Liver (tissue), 9 donors: ENCODE measurements around the gene BMP6. TPM values are rescaled to one million over a fixed set of nuclear protein-coding genes. Genes with fewer than 3 reads are reported as not detected.

Source experiments
- DNase-seq: peaks from one replicate; pipeline ENCODE4 v3.0.0-alpha.2; 2017; ENCODE audit warnings: low spot score
- H3K27ac ChIP-seq, 2 donors: one replicate each; pipeline ENCODE4 v1.7.0; 2013; ENCODE audit warnings: inconsistent platforms in 2 of 2, low read length in 2 of 2, control low read depth in 1 of 2, low read depth in 1 of 2, mild to moderate bottlenecking in 1 of 2
- H3K27me3 ChIP-seq, 4 donors: one replicate each; pipeline versions ENCODE4 v1.6.1 to v1.7.0; 2013; ENCODE audit warnings: low read length in 3 of 4, inconsistent platforms in 1 of 4, mild to moderate bottlenecking in 1 of 4, moderate library complexity in 1 of 4; ENCODE audit not compliant: control insufficient read depth in 4 of 4, insufficient read depth in 4 of 4
- H3K36me3 ChIP-seq, 4 donors: one replicate each; pipeline versions ENCODE4 v1.6.1 to v1.7.0; 2013; ENCODE audit warnings: low read length in 3 of 4, mild to moderate bottlenecking in 3 of 4, low read depth in 1 of 4, moderate library complexity in 1 of 4; ENCODE audit not compliant: control insufficient read depth in 4 of 4, insufficient read depth in 3 of 4
- H3K4me1 ChIP-seq, 4 donors: one replicate each; pipeline versions ENCODE4 v1.6.1 to v1.7.0; 2013; ENCODE audit warnings: low read length in 3 of 4, mild to moderate bottlenecking in 3 of 4, moderate library complexity in 1 of 4; ENCODE audit not compliant: control insufficient read depth in 4 of 4, insufficient read depth in 4 of 4
- H3K4me3 ChIP-seq, 3 donors: one replicate each; pipeline versions ENCODE4 v1.6.1 to v1.7.0; 2013; ENCODE audit warnings: low read length in 3 of 3, control low read depth in 1 of 3, low read depth in 1 of 3, mild to moderate bottlenecking in 1 of 3
- H3K9ac ChIP-seq, 2 donors: one replicate each; pipeline ENCODE4 v1.7.0; 2013; ENCODE audit warnings: low read length in 2 of 2, mild to moderate bottlenecking in 2 of 2, moderate library complexity in 2 of 2, control low read depth in 1 of 2, low read depth in 1 of 2
- H3K9me3 ChIP-seq, 4 donors: one replicate each; pipeline versions ENCODE4 v1.6.1 to v1.7.0; 2013; ENCODE audit warnings: low read length in 3 of 4; ENCODE audit not compliant: control insufficient read depth in 4 of 4
- EGR1 ChIP-seq, 2 donors: IDR thresholded peaks; 2 replicates each; pipeline ENCODE4 v1.6.1; 2016 to 2018; ENCODE audit warnings: antibody characterized with exemption in 2 of 2, low read depth in 2 of 2
- FOXA1 ChIP-seq: IDR thresholded peaks from 2 replicates; pipeline ENCODE4 v1.6.1; 2016; ENCODE audit warnings: antibody characterized with exemption
- FOXA2 ChIP-seq: IDR thresholded peaks from 2 replicates; pipeline ENCODE4 v1.6.1; 2016; ENCODE audit warnings: antibody characterized with exemption
- GABPA ChIP-seq, 2 donors: IDR thresholded peaks in 1 of 2; conservative IDR thresholded peaks in 1 of 2; 2 replicates each; pipeline ENCODE4 v1.6.1; 2016; ENCODE audit warnings: antibody characterized with exemption in 2 of 2, mild to moderate bottlenecking in 1 of 2, moderate library complexity in 1 of 2
- HNF4G ChIP-seq: IDR thresholded peaks from 2 replicates; pipeline ENCODE4 v1.6.1; 2016; ENCODE audit warnings: antibody characterized with exemption
- NR2F2 ChIP-seq: IDR thresholded peaks from 2 replicates; pipeline ENCODE4 v1.6.1; 2016; ENCODE audit warnings: antibody characterized with exemption
- REST ChIP-seq: IDR thresholded peaks from 2 replicates; pipeline ENCODE4 v1.6.1; 2016; ENCODE audit warnings: antibody characterized with exemption, mild to moderate bottlenecking
- SP1 ChIP-seq: IDR thresholded peaks from 2 replicates; pipeline ENCODE4 v1.6.1; 2018; ENCODE audit warnings: antibody characterized with exemption, mild to moderate bottlenecking
- TAF1 ChIP-seq: conservative IDR thresholded peaks from 2 replicates; pipeline ENCODE4 v1.6.1; 2016; ENCODE audit warnings: antibody characterized with exemption, mild to moderate bottlenecking
- WGBS: extraction: QIAGEN DNeasy Blood & Tissue Kit; methylation state at CpG from one replicate; pipeline ENCODE4 v1.1.7; 2013; 5-methylcytosine and 5-hydroxymethylcytosine counted together
- polyA plus RNA-seq, 2 donors: library from polyadenylated mRNA; stranded (reverse) in 1 of 2; unstranded in 1 of 2; fragments of 200-250 nt in 1 of 2; fragments of >200 nt in 1 of 2; fragmentation: Nextera tagmentation in 1 of 2; extraction: Ambion mirVana in 1 of 2; gene quantifications; one replicate each; pipeline versions ENCODE4 v1.2.1 to v1.2.3, GENCODE V29; 2013 to 2015
- total RNA-seq, 2 donors: library from RNA; depleted of rRNA; stranded (reverse); fragments of >200 nt; gene quantifications; one replicate each; pipeline ENCODE4 v1.2.3, GENCODE V29; 2014
- TF ChIP-seq, protein P1 (sequence below): IDR thresholded peaks from 2 replicates; pipeline ENCODE4 v1.6.1; 2016; ENCODE audit warnings: antibody characterized with exemption
- donor health status: healthy.
- donor health status: healthy.
- donor health status: healthy.
- donor health status: healthy.
- donor health status: healthy.

Gene BMP6
- total and polyA plus RNA-seq, 4 donors: 0.57 to 5.9 (median 2.3) TPM

GRCh38 chr6:7785243-7786035 lies 59.5 kb downstream of the BMP6 start:
- TF ChIP-seq NR2F2 (peak; percentile 30), EGR1 (IDR thresholded peaks at IDR 0.05; ENCODE audit: low read depth in 2 of 2) (no peak)
- WGBS: 60% methylated on average over 7 of the region's 7 CpGs

GRCh38 chr6:7786214-7786661 lies 60.3 kb downstream of the BMP6 start:
- Histone ChIP-seq H3K9me3 (no peaks in the 10 kb centered on the region), H3K4me3 (no peak overlapping the region), H3K36me3 (no peaks in the 10 kb centered on the region), H3K27me3 (no peaks in the 10 kb centered on the region), H3K27ac (no peak overlapping the region), H3K4me1 (no peaks in the 10 kb centered on the region), H3K9ac (no peak overlapping the region)
- WGBS: 55% methylated on average over 3 of the region's 3 CpGs
- TF ChIP-seq, protein P1, sequence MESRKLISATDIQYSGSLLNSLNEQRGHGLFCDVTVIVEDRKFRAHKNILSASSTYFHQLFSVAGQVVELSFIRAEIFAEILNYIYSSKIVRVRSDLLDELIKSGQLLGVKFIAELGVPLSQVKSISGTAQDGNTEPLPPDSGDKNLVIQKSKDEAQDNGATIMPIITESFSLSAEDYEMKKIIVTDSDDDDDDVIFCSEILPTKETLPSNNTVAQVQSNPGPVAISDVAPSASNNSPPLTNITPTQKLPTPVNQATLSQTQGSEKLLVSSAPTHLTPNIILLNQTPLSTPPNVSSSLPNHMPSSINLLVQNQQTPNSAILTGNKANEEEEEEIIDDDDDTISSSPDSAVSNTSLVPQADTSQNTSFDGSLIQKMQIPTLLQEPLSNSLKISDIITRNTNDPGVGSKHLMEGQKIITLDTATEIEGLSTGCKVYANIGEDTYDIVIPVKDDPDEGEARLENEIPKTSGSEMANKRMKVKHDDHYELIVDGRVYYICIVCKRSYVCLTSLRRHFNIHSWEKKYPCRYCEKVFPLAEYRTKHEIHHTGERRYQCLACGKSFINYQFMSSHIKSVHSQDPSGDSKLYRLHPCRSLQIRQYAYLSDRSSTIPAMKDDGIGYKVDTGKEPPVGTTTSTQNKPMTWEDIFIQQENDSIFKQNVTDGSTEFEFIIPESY: no peak
- no peak for TF ChIP-seq EGR1 (IDR thresholded peaks at IDR 0.05; ENCODE audit: low read depth in 2 of 2)
- no peak for TF ChIP-seq REST
- no peak for TF ChIP-seq SP1
- no peak for TF ChIP-seq FOXA2
- TF ChIP-seq FOXA1: no peak
- DNase-seq: no peak

More at GRCh38 chr6:7785243-7786035, 59.5 kb downstream of the BMP6 start:
- Histone ChIP-seq H3K9me3 (no peaks in the 10 kb centered on the region), H3K27ac (no peak overlapping the region), H3K36me3 (no peaks in the 10 kb centered on the region), H3K4me3 (no peak overlapping the region), H3K27me3 (no peaks in the 10 kb centered on the region), H3K9ac (no peak overlapping the region), H3K4me1 (no peaks in the 10 kb centered on the region)
- no peak for DNase-seq

GRCh38 chr6:7787137-7787608 lies 61.3 kb downstream of the BMP6 start:
- H3K4me3 ChIP-seq: no peak overlapping the region
- H3K4me1 ChIP-seq: no peaks in the 10 kb centered on the region
- DNase-seq: no peak
- no peak overlapping the region for H3K9ac ChIP-seq
- TF ChIP-seq GABPA (IDR thresholded peaks at IDR 0.05 in 1 of 2, conservative IDR thresholded peaks at IDR 0.05 in 1 of 2) (no peak), FOXA1 (no peak), TAF1 (no peak), NR2F2 (no peak), EGR1 (IDR thresholded peaks at IDR 0.05; ENCODE audit: low read depth in 2 of 2) (no peak), HNF4G (no peak)
- H3K27me3 ChIP-seq: no peaks in the 10 kb centered on the region
- H3K27ac ChIP-seq: no peak overlapping the region
- H3K36me3 ChIP-seq: no peaks in the 10 kb centered on the region
- 69% methylated on average over 5 of the region's 5 CpGs for WGBS
- H3K9me3 ChIP-seq: no peaks in the 10 kb centered on the region
